KG1 (cell line): Measurements from ENCODE around the gene VWA7.
A peak's percentile ranks its signal among the peaks of the same experiment; 100 is the strongest.

ENCODE experiments used
- DNase-seq: peaks from one replicate; lab custom pipeline; 2025; lab: John Stamatoyannopoulos, UW

Gene VWA7

DNA sequence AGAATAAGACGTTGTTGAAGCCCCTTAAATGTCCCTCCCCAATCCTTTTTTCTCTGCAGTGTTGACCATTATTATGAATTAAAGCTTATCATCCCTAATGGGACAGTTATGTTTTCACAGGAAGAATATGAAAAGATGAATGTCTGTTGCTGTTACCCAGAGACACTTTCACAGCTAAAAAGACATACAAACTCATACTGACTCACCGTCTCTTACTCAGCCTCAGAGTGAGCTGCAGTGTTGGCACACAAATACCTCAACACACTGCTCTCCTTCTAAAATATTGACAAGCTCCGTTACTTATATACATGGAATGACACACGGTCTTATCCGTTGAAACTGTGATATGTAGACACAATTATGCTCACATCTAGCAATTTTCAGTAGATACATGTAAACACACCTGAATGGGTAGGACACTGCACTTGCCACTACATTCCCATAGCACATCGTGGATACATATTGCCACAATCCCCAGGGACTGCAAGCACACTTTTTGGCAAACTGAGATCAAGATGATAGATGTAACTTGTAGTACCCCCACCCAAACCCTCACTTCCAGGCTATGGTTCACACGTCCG is 24.3 kb downstream of the VWA7 start:
- no peak for DNase-seq

- DNase-seq: no peak
These were observed 26.6 kb downstream of the VWA7 start for GRCh38 chr6:31750411-31751022.

DNA sequence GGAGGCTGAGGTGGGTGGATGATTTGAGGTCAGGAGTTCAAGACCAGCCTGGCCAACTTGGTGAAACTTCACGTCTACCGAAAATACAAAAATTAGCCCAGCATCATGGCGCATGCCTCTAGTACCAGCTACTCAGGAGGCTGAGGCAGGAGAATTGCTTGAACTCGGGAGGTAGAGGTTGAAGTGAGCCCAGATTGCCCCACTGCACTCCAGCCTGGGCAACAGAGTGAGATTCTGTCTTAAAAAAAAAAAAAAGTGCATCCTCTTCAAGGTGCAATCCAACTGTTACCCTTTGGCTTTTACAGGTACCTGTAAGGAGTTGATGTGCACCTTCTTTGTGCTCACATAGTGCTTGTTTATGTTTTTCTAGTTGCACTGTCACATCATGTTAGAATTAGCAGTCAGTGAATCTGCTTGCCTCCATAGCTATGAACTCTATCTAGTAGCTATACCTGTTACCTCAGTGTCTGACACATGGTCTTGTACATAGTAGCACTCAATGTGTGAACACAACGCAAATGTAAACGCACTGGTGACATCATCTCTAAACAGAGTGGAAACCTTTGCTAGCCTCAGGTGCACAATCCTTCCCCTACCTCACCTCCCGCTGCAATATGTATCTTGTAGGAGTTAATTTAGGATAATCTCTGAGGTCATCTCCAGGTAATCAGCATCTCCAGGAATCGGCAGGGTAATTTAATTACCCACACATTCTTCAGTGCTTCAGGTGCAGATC is 27.7 kb downstream of the VWA7 start:
- no peak for DNase-seq

GRCh38 chr6:31744422-31744821 is 32.7 kb downstream of the VWA7 start:
- no peak for DNase-seq

DNA sequence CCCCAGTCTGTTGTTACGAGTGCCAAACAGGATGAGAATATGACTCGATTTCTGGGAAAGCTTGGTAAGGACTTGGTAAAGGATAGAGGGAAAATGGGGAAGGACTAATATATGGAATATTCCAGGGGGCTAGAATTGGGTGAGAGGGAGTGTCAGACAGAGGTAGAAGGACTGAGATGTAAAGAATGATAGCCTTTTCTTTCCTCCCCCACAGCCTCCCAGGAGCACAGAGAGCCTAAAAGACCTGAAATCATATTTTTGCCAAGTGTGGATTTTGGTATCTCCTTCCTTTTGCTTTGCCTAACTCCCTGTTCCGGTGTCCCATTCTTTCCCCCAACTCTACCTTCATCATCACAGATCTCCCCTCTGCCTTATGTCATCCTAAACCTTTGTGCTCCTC is 34.2 kb downstream of the VWA7 start:
- DNase-seq: no peak

- no peak for DNase-seq
These were observed 35.3 kb downstream of the VWA7 start for GRCh38 chr6:31741815-31742214.

GRCh38 chr6:31740397-31741223 is 36.5 kb downstream of the VWA7 start:
- no peak for DNase-seq

- peak; percentile 97 for DNase-seq
These were observed 37.3 kb downstream of the VWA7 start, which contains the start of gene MSH5 for GRCh38 chr6:31739639-31740396. TSS of gene MSH5 (plus strand) at chr6:31740005. CDS start at chr6:31740467, 462 bp downstream.

DNA sequence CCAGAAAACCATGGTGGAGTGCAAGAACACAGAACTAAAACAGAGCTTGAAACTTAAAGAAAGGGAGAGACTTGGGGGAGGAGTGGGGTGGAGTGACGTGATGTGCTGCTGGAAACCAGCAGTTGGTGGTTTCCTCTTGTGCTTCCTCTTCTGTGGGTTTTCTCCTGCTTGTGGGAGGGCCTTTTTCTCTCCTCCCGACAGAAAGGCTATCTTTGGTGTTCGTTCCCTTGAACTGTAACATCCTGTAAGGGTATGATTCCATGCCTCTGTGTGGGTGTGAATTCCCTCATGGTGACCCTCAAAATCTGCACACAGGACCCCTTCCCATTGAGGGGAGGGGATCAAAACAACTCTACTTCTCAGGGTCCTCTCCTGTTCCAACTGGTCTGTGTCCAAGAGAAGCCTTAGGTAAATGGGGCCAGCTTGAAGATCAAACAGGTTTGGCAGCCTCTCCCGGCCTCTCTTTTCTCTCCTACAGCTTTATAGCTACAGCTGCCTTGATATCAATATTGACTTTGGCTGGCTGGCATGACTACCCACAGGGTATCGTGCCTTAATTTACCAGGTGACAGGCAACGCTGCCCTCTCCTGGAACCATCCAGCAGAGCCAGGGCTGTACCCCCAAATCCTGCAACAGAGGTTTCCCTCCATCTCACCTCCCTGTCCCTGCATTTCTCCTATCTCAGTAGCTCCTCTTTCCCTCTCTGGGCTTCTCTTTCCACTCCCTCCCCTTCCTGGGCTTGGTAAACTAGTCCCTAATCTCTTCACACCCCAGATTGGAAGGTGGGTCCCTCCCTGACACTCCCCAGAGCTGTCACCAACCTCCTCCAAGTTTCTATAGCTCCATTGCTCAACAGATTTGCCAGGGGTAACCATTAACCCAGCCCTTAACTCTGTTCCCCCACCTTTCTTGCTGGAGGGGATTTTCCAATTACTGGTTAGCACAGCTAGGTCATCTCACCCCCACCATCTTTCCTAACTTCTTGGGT is 38.8 kb downstream of the VWA7 start:
- peak; percentile 89 for DNase-seq

- DNase-seq: peak; percentile 84
These were observed 39.7 kb downstream of the VWA7 start for GRCh38 chr6:31737315-31737990.

DNA sequence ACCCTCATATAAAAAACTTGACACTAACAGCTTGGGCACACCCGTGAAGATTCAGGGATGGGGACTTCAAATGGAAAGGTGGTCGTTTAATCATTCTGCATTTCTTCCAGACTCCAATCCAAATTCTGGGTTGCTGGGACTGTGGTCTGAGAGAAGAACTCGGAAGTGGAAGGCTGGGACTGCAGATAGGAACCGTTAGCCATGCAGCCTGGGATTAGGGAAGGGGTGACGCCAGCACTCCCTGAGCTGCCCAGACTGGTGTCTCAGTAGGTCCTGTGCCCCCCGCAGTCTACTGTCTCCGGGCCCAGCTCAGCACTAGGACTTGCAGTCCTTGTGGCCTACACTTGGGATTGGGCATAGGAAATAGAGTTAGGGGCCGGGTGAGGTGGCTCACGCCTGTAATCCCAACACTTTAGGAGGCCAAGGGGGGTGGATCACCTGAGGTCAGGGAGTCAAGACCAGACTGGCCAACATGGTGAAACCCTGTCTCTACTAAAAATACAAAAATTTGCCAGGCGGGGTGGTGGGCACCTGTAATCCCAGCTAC is 40.3 kb downstream of the VWA7 start:
- DNase-seq: no peak

- peak; percentile 65 for DNase-seq
These were observed 40.9 kb downstream of the VWA7 start, which contains the start of gene CLIC1 for GRCh38 chr6:31736021-31736767. TSS of gene CLIC1 (minus strand) at chr6:31736530. CDS start at chr6:31736300, 230 bp downstream.

GRCh38 chr6:31734821-31735406 is 42.2 kb downstream of the VWA7 start:
- DNase-seq: peak; percentile 57

DNA sequence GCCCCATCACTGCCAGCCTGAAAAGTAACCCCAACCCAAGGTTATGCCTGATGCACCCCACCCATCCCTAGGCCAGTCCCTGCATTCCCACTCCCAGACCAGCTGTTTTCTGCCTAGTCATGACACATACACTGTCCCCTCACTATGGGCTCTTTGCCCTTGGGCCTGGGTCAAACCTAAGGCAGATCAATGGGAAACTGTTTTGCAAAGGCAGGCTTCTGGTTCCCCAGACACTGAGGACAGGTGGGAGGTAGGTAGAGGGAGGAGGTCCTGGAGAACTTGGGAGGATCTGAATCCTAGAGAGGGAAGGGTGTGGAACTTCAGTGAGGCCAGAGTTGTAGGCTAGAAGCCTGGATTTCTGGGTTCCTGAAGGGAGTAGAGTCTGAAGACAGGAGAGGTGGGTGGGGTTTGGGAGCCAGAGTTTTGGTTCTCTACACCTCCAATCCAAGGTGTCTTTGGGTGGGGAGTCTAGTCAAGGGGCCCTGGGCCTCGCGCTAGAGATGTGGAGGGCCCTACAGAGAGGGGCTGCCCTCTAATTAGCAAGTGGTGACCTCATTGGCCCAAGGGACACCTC is 42.8 kb downstream of the VWA7 start:
- DNase-seq: no peak

- DNase-seq: no peak
These were observed 43.4 kb downstream of the VWA7 start for GRCh38 chr6:31733734-31734133.

GRCh38 chr6:31732029-31732428 is 45.1 kb downstream of the VWA7 start:
- no peak for DNase-seq

DNA sequence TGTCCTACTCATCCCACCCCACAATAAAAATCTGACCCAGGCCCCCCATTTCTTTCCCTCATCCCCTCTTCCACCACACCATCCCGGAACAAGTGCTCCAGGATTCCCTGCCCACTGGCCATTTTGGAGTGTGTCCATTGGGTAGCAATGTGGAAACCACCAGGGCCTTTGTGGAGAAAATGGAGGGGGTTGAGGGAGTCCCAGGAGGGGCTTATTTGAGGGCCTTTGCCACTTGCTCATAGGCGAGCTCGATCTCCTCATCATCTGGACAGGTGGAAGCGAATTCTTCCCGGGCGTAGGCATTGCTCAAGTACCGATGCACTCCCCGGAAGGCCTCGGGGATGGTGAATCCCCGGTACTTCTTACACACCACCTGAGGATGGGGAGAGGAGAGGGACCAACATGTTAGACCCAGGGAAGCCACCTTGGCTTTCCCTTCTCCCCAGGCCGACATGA is 46.5 kb downstream of the VWA7 start:
- DNase-seq: no peak
